ENCODE results near the gene OLFM2.

OLFM2 gene

DNA sequence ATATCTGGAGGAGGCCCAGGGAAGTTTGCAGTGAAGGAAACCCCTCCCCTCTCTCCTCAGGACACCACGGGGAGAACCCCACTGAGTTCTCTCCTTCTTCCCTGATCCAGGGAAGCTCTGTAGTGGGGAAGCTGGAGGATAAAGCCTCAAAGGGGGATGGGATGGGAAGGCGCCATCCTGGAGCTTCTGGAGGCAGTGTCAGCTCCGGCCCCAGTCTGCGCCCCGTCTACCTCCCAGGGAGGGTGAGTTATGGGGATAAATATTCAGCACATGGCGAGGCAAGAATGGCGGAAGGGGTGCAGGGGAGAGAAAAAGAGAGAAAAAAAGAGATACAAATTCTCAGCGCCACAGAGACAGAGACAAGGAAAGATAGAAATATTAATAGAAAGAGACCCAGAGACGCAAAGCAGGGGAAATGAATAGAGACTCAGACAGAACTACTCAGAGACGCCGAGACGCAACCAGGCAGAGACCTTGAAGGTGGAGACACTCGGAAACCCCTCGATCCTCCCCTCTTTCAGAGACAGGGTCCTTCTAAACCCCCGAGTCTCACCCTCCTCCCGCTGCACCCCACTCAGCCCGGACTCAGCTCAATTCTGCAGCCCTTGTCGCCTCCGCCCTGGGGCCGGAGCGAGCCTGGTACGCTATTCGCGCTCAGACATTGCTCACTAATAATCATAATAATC lies 23.6 kb downstream of the OLFM2 start:
- Histone ChIP-seq H4K5ac (ENCODE audit: low read length) (no peak overlapping the region), H3K56ac (ENCODE audit: low read length) (peak overlapping the region; percentile 88), H3K79me1 (ENCODE audit: low read length) (peaks cover 7% of the 10 kb centered on the region), H3K27ac (ENCODE audit: low read depth, low read length) (no peak overlapping the region), H3K4me1 (ENCODE audit: control insufficient read depth, low read depth, low read length) (peaks cover 5% of the 10 kb centered on the region), H3K36me3 (ENCODE audit: control insufficient read depth, insufficient read depth, low read length) (no peaks in the 10 kb centered on the region), H3K4ac (ENCODE audit: low read depth, low read length) (no peak overlapping the region), H3K79me2 (ENCODE audit: control insufficient read depth, insufficient read depth, low read length) (peaks cover 5% of the 10 kb centered on the region), H3K18ac (ENCODE audit: low read length) (peak overlapping the region; percentile 91), H3K27me3 (ENCODE audit: insufficient read depth, low read length, poor library complexity) (no peaks in the 10 kb centered on the region), H3K23ac (ENCODE audit: low read length) (peak overlapping the region; percentile 45), H3K4me3 (ENCODE audit: low read length) (peak overlapping the region; percentile 30), H3K4me2 (ENCODE audit: low read length) (peak overlapping the region; percentile 86), H2BK15ac (replicated peaks; ENCODE audit: low read depth) (no peak overlapping the region), H2BK120ac (ENCODE audit: low read depth, low read length) (no peak overlapping the region), H4K8ac (ENCODE audit: low read depth, low read length) (no peak overlapping the region), H2BK5ac (ENCODE audit: low read length) (no peak overlapping the region), H3K9ac (ENCODE audit: low read length) (peak overlapping the region; percentile 69), H2AK5ac (ENCODE audit: low read length) (no peak overlapping the region)
- no peak for DNase-seq
- WGBS (ENCODE audit: extremely low coverage, insufficient coverage, low lambda C conversion rate), result no CpG with 5 or more reads among the region's 24 CpGs

DNA sequence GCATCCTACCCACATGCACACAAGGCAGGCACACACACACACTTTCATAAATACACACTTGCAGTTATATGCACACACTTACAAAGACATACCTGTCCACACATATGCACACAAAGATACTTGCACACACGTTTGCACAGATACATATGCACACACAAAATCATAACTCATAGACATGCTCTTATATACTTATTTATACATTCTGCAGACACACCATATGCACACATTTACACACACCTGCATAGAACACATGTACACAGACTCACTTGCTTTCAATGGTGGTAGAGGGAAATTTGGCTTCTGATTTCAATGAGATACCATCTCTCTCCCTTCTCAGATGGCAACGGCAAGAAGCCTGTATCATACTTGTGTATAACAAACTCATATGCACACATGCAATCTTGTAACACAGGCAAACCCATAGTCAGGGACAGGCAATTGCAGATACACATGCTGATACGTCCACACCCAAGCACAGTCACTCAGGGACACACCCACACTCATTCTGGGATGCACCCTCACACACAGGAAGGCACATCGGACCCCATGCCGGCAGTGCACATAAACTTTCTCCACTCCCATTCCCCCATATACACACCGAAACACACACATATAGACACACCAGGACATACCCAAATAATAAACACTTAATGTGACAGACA lies 24.7 kb downstream of the OLFM2 start:
- no peak overlapping the region for H4K5ac ChIP-seq (ENCODE audit: low read length)
- H3K18ac ChIP-seq (ENCODE audit: low read length), result no peak overlapping the region
- no peak overlapping the region for H2BK15ac ChIP-seq (replicated peaks; ENCODE audit: low read depth)
- H3K9ac ChIP-seq (ENCODE audit: low read length), result no peak overlapping the region
- no peak overlapping the region for H4K8ac ChIP-seq (ENCODE audit: low read depth, low read length)
- no peaks in the 10 kb centered on the region for H3K36me3 ChIP-seq (ENCODE audit: control insufficient read depth, insufficient read depth, low read length)
- no peak overlapping the region for H3K27ac ChIP-seq (ENCODE audit: low read depth, low read length)
- H3K4ac ChIP-seq (ENCODE audit: low read depth, low read length), result no peak overlapping the region
- no peaks in the 10 kb centered on the region for H3K27me3 ChIP-seq (ENCODE audit: insufficient read depth, low read length, poor library complexity)
- no peak overlapping the region for H2BK5ac ChIP-seq (ENCODE audit: low read length)
- 100% methylated on average over 1 of the region's 6 CpGs for WGBS (ENCODE audit: extremely low coverage, insufficient coverage, low lambda C conversion rate)
- H3K4me1 ChIP-seq (ENCODE audit: control insufficient read depth, low read depth, low read length), result peaks cover 3% of the 10 kb centered on the region
- no peak overlapping the region for H3K4me3 ChIP-seq (ENCODE audit: low read length)
- H3K79me1 ChIP-seq (ENCODE audit: low read length), result peaks cover 7% of the 10 kb centered on the region
- no peak overlapping the region for H2BK120ac ChIP-seq (ENCODE audit: low read depth, low read length)
- H3K56ac ChIP-seq (ENCODE audit: low read length), result no peak overlapping the region
- H3K23ac ChIP-seq (ENCODE audit: low read length), result no peak overlapping the region
- no peak overlapping the region for H3K4me2 ChIP-seq (ENCODE audit: low read length)
- no peak for DNase-seq
- H3K79me2 ChIP-seq (ENCODE audit: control insufficient read depth, insufficient read depth, low read length), result peaks cover 5% of the 10 kb centered on the region
- no peak overlapping the region for H2AK5ac ChIP-seq (ENCODE audit: low read length)

DNA sequence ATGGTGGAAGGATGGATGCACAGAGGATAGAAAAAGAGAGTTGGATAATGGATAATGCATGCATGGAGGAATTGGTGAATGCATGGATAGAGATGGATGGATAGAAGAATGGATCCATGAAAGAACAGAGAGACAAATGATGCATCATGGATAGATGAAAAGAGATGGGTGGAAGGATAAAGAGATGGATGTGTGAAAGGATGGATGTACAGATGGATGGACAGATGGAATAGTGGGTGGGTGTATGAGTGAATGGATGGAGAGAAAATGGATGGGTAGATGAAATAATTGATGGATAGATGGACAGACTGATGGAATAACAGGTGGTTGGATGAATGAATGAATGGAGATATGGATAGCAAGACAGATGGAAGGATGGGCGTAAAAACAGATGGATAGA lies 25.7 kb downstream of the OLFM2 start:
- no peak overlapping the region for H2BK5ac ChIP-seq (ENCODE audit: low read length)

DNA sequence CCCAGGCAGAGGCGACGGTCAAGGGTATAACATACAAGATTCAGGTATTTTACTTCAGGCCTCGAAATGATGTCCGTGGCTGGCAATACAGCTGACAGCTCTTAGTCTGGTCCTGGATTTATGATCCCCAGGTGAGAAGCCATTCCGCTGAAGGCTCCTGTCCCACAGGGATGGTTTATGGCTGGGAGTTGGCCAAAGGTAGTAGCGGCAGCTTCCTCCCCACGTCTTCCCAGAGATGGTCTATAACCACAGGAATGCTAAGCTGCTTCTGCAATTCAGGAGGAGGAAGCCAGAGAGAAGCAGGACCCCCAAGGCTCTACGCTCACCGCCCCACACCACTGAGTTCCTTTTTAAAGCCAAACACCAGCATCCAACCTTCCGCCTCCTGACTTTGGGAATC lies 27.1 kb downstream of the OLFM2 start:
- peaks cover 5% of the 10 kb centered on the region for H3K79me2 ChIP-seq (ENCODE audit: control insufficient read depth, insufficient read depth, low read length)
- no peak overlapping the region for H2BK120ac ChIP-seq (ENCODE audit: low read depth, low read length)
- H4K5ac ChIP-seq (ENCODE audit: low read length), result no peak overlapping the region
- no peak overlapping the region for H3K4ac ChIP-seq (ENCODE audit: low read depth, low read length)
- peak; percentile 55 for DNase-seq
- no peaks in the 10 kb centered on the region for H3K27me3 ChIP-seq (ENCODE audit: insufficient read depth, low read length, poor library complexity)
- no peak overlapping the region for H3K4me2 ChIP-seq (ENCODE audit: low read length)
- H2BK5ac ChIP-seq (ENCODE audit: low read length), result no peak overlapping the region
- H3K4me3 ChIP-seq (ENCODE audit: low read length), result no peak overlapping the region
- H4K8ac ChIP-seq (ENCODE audit: low read depth, low read length), result no peak overlapping the region
- H3K36me3 ChIP-seq (ENCODE audit: control insufficient read depth, insufficient read depth, low read length), result no peaks in the 10 kb centered on the region
- H3K79me1 ChIP-seq (ENCODE audit: low read length), result peaks cover 10% of the 10 kb centered on the region
- no CpG with 5 or more reads among the region's 10 CpGs for WGBS (ENCODE audit: extremely low coverage, insufficient coverage, low lambda C conversion rate)
- H3K27ac ChIP-seq (ENCODE audit: low read depth, low read length), result no peak overlapping the region
- no peak overlapping the region for H2BK15ac ChIP-seq (replicated peaks; ENCODE audit: low read depth)
- peaks cover 3% of the 10 kb centered on the region for H3K4me1 ChIP-seq (ENCODE audit: control insufficient read depth, low read depth, low read length)
- H3K9ac ChIP-seq (ENCODE audit: low read length), result no peak overlapping the region
- H3K56ac ChIP-seq (ENCODE audit: low read length), result no peak overlapping the region
- no peak overlapping the region for H3K23ac ChIP-seq (ENCODE audit: low read length)
- no peak overlapping the region for H2AK5ac ChIP-seq (ENCODE audit: low read length)
- no peak overlapping the region for H3K18ac ChIP-seq (ENCODE audit: low read length)

More for the DNA sequence above, 25.7 kb downstream of the OLFM2 start:
- H3K4me2 ChIP-seq (ENCODE audit: low read length), result no peak overlapping the region
- no peak overlapping the region for H3K56ac ChIP-seq (ENCODE audit: low read length)
- H4K8ac ChIP-seq (ENCODE audit: low read depth, low read length), result no peak overlapping the region
- H3K4ac ChIP-seq (ENCODE audit: low read depth, low read length), result no peak overlapping the region
- H3K27ac ChIP-seq (ENCODE audit: low read depth, low read length), result no peak overlapping the region
- no peak overlapping the region for H3K18ac ChIP-seq (ENCODE audit: low read length)
- H3K4me1 ChIP-seq (ENCODE audit: control insufficient read depth, low read depth, low read length), result peaks cover 3% of the 10 kb centered on the region
- peaks cover 9% of the 10 kb centered on the region for H3K79me1 ChIP-seq (ENCODE audit: low read length)
- H3K23ac ChIP-seq (ENCODE audit: low read length), result no peak overlapping the region
- no peaks in the 10 kb centered on the region for H3K36me3 ChIP-seq (ENCODE audit: control insufficient read depth, insufficient read depth, low read length)
- H4K5ac ChIP-seq (ENCODE audit: low read length), result no peak overlapping the region
- no peak overlapping the region for H2BK120ac ChIP-seq (ENCODE audit: low read depth, low read length)
- no peak overlapping the region for H3K9ac ChIP-seq (ENCODE audit: low read length)
- no peak overlapping the region for H2BK15ac ChIP-seq (replicated peaks; ENCODE audit: low read depth)
- H3K79me2 ChIP-seq (ENCODE audit: control insufficient read depth, insufficient read depth, low read length), result peaks cover 5% of the 10 kb centered on the region
- no peak for DNase-seq
- no peaks in the 10 kb centered on the region for H3K27me3 ChIP-seq (ENCODE audit: insufficient read depth, low read length, poor library complexity)
- no peak overlapping the region for H2AK5ac ChIP-seq (ENCODE audit: low read length)
- no CpG with 5 or more reads among the region's 1 CpG for WGBS (ENCODE audit: extremely low coverage, insufficient coverage, low lambda C conversion rate)
- H3K4me3 ChIP-seq (ENCODE audit: low read length), result no peak overlapping the region

DNA sequence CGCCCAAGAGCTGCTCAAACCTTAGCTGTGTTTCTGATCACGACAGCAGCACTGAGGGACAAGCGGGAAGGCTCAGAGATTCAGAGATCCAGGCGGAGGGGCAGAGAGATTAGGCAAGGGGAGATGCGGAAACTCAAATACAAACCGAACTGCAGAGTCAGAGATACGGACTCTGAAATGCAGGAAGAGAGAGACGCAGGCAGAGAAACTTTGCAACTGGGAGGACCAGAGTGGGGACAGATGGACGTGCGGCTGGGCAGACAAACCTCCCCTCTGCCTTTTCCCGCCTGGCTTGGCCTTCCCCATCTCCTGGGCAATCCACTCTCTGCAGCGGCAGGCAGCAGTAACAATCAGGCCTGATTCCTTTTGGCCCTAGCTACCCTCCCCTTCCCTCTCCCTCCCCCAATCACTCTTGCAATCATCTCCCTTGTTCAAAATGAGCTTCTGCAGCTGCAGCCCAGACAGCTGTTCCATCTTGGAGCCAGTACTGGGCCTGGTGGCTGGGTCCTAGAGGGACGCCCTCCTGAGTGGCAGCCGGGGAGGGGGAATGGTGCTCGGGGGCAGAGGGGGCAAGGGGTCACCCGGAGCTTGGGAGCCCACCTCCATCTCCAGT lies 29.7 kb downstream of the OLFM2 start:
- WGBS (ENCODE audit: extremely low coverage, insufficient coverage, low lambda C conversion rate), result no CpG with 5 or more reads among the region's 16 CpGs

More for the DNA sequence above, 29.7 kb downstream of the OLFM2 start:
- Histone ChIP-seq H3K27ac (ENCODE audit: low read depth, low read length) (no peak overlapping the region), H3K23ac (ENCODE audit: low read length) (no peak overlapping the region), H2BK5ac (ENCODE audit: low read length) (no peak overlapping the region), H4K8ac (ENCODE audit: low read depth, low read length) (no peak overlapping the region), H2AK5ac (ENCODE audit: low read length) (no peak overlapping the region), H3K27me3 (ENCODE audit: insufficient read depth, low read length, poor library complexity) (no peaks in the 10 kb centered on the region), H3K4me2 (ENCODE audit: low read length) (no peak overlapping the region), H3K36me3 (ENCODE audit: control insufficient read depth, insufficient read depth, low read length) (no peaks in the 10 kb centered on the region), H3K79me2 (ENCODE audit: control insufficient read depth, insufficient read depth, low read length) (no peaks in the 10 kb centered on the region), H3K56ac (ENCODE audit: low read length) (no peak overlapping the region), H3K4ac (ENCODE audit: low read depth, low read length) (no peak overlapping the region), H3K79me1 (ENCODE audit: low read length) (peaks cover 7% of the 10 kb centered on the region), H2BK15ac (replicated peaks; ENCODE audit: low read depth) (no peak overlapping the region), H4K5ac (ENCODE audit: low read length) (no peak overlapping the region), H3K9ac (ENCODE audit: low read length) (no peak overlapping the region), H3K4me1 (ENCODE audit: control insufficient read depth, low read depth, low read length) (no peaks in the 10 kb centered on the region), H3K18ac (ENCODE audit: low read length) (no peak overlapping the region), H3K4me3 (ENCODE audit: low read length) (no peak overlapping the region), H2BK120ac (ENCODE audit: low read depth, low read length) (no peak overlapping the region)
- DNase-seq, result peak; percentile 39
